T47D (cell line): ENCODE results near the gene MGLL.
A peak's percentile ranks its signal among the peaks of the same experiment; 100 is the strongest.

Experiments used
- DNase-seq, 2 experiments: peaks; one replicate each; pipeline versions ENCODE4 v3.0.0 to v3.0.0-alpha.2; 2011 to 2012; ENCODE audit warnings: low read depth in 1 of 2, low spot score in 1 of 2
- JUND ChIP-seq: IDR thresholded peaks from 2 replicates; pipeline ENCODE4 v1.6.1; 2012; ENCODE audit warnings: low read depth
- in situ Hi-C: cut with HindIII; loops from 2 replicates; pipeline ENCODE4 v1.10.0; 2016; ENCODE audit warnings: low sequenced_read_pairs, low pct_unique_long_range_greater_than_20kb

The MGLL gene

GRCh38 chr3:127652246-127652995 is 169.9 kb downstream of the MGLL start:
- TF ChIP-seq JUND: no peak
- in situ Hi-C loops: no loop called here
- DNase-seq: peak in 1 of 2 experiments; percentile 53

- DNase-seq: no peak
- in situ Hi-C loops: no loop called here
- TF ChIP-seq JUND: no peak
These were observed 170.7 kb downstream of the MGLL start for GRCh38 chr3:127651516-127652172.

- TF ChIP-seq JUND: no peak
- in situ Hi-C loops: no loop called here
- no peak for DNase-seq
These were observed 172.1 kb downstream of the MGLL start for GRCh38 chr3:127650236-127650635.

GRCh38 chr3:127647845-127648204 is 174.5 kb downstream of the MGLL start:
- in situ Hi-C loops: no loop called here
- DNase-seq: no peak
- TF ChIP-seq JUND: no peak

GRCh38 chr3:127647166-127647844 is 175.0 kb downstream of the MGLL start:
- no peak for TF ChIP-seq JUND
- in situ Hi-C loops: no loop called here
- no peak for DNase-seq

- no peak for DNase-seq
- TF ChIP-seq JUND: no peak
- in situ Hi-C loops: no loop called here
These were observed 175.7 kb downstream of the MGLL start for GRCh38 chr3:127646501-127647046.

GRCh38 chr3:127645371-127646015 is 176.8 kb downstream of the MGLL start:
- DNase-seq: no peak
- in situ Hi-C loops: no loop called here
- TF ChIP-seq JUND: no peak

GRCh38 chr3:127644641-127645370 is 177.5 kb downstream of the MGLL start:
- no peak for DNase-seq
- in situ Hi-C loops: no loop called here
- TF ChIP-seq JUND: no peak

- DNase-seq: no peak
These were observed 182.3 kb downstream of the MGLL start for GRCh38 chr3:127640042-127640355.

GRCh38 chr3:127639173-127640041 is 182.9 kb downstream of the MGLL start:
- in situ Hi-C loops: no loop called here
- DNase-seq: no peak
- no peak for TF ChIP-seq JUND

More at GRCh38 chr3:127640042-127640355, 182.3 kb downstream of the MGLL start:
- in situ Hi-C loops: no loop called here
- TF ChIP-seq JUND: no peak
